PFSK-1 (cell line): ENCODE data around the gene DDN.
A peak's percentile ranks its signal among the peaks of the same experiment; 100 is the strongest.

ENCODE experiments used
- FOXP2 ChIP-seq: optimal IDR thresholded peaks from 2 replicates; pipeline ENCODE3; 2011; ENCODE audit warnings: borderline replicate concordance, control low read depth, inconsistent platforms; ENCODE audit not compliant: insufficient read depth; ENCODE audit errors: extremely low read length, extremely low read depth
- POLR2AphosphoS5 ChIP-seq: IDR thresholded peaks from 2 replicates; pipeline ENCODE4 v1.6.1; 2012; ENCODE audit warnings: low read depth, mild to moderate bottlenecking, control low read depth, low read length, moderate library complexity
- REST ChIP-seq, 2 experiments: IDR thresholded peaks; 2 replicates each; pipeline versions ENCODE4 v1.6.1 to v1.8.0; 2011 to 2012; ENCODE audit warnings: low read depth in 2 of 2, low read length in 2 of 2, control low read depth in 1 of 2, inconsistent platforms in 1 of 2, mild to moderate bottlenecking in 1 of 2, moderate library complexity in 1 of 2; ENCODE audit not compliant: insufficient read depth in 1 of 2
- SIN3A ChIP-seq: IDR thresholded peaks from 2 replicates; pipeline ENCODE4 v1.6.1; 2012; ENCODE audit warnings: mild to moderate bottlenecking, low read length, moderate library complexity, borderline replicate concordance; ENCODE audit not compliant: insufficient read depth
- TAF1 ChIP-seq: IDR thresholded peaks from 2 replicates; pipeline ENCODE4 v1.6.1; 2012; ENCODE audit warnings: low read length, control low read depth, borderline replicate concordance; ENCODE audit not compliant: insufficient read depth

The DDN gene

GRCh38 chr12:49031573-49032161 is 32.5 kb upstream of the DDN start:
- TF ChIP-seq FOXP2, result no peak
- TF ChIP-seq TAF1, result no peak
- TF ChIP-seq POLR2AphosphoS5, result no peak
- TF ChIP-seq REST (IDR thresholded peaks at IDR 0.05; ENCODE audit: insufficient read depth in 1 of 2, low read depth in 2 of 2, low read length in 2 of 2), result no peak
- TF ChIP-seq SIN3A, result no peak

GRCh38 chr12:49030714-49031572 is 31.8 kb upstream of the DDN start:
- TF ChIP-seq SIN3A, result no peak
- peak; percentile 20; the same call in 1 of the 2 replicates for TF ChIP-seq POLR2AphosphoS5

GRCh38 chr12:49030119-49030518 is 30.9 kb upstream of the DDN start:
- TF ChIP-seq REST (IDR thresholded peaks at IDR 0.05; ENCODE audit: insufficient read depth in 1 of 2, low read depth in 2 of 2, low read length in 2 of 2) (no peak), SIN3A (no peak), FOXP2 (no peak)

GRCh38 chr12:49028666-49029275 is 29.6 kb upstream of the DDN start:
- TF ChIP-seq POLR2AphosphoS5, result no peak
- TF ChIP-seq FOXP2, result no peak
- no peak for TF ChIP-seq SIN3A
- TF ChIP-seq TAF1, result no peak
- TF ChIP-seq REST (IDR thresholded peaks at IDR 0.05; ENCODE audit: insufficient read depth in 1 of 2, low read depth in 2 of 2, low read length in 2 of 2), result no peak

GRCh38 chr12:49027846-49028555 is 28.8 kb upstream of the DDN start:
- TF ChIP-seq REST (IDR thresholded peaks at IDR 0.05; ENCODE audit: insufficient read depth in 1 of 2, low read depth in 2 of 2, low read length in 2 of 2), result no peak
- TF ChIP-seq SIN3A, result no peak
- no peak for TF ChIP-seq FOXP2
- TF ChIP-seq POLR2AphosphoS5, result no peak
- TF ChIP-seq TAF1, result no peak
